Measurements from ENCODE around the gene IQGAP1.

DNA sequence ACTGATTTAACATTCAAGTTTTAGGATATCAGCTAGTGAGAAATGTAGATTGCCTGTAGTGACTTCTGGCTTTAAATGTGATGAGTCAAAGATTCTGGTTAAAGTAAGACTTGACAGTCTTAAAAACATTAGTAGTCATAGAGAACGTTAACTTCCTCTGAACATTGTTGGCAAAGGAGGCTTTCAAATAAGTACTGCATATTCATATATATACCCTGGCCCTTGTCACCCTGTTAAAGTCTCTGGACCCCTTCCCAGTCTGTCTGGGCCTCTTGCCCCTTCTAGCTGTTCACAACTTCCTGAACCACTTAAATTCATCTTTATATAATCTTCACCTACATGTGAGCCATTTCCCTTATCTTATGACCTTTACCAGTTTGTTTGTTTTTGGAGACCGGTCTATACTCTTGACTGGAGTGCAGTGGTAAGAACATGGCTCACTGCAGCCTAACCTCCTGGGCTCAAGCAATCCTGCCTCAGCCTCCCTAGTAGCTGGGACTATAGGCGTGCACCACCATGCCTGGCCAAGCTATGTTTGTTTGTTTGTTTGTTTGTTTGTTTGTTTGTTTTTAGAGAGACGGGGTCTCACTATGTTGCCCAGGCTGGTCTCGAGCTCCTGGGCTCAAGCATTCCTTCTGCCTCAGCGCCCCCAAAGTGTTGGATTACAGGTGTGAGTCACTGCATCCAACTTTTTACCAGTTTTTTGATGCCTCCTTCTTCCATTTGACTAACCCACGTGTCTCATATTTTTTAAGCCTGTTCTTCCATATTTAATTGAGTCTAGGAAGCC is 77.3 kb downstream of the IQGAP1 start:
- TF ChIP-seq ZNF302 (CRISPR knock-in tag; IDR thresholded peaks at IDR 0.05) = no peak
- TF ChIP-seq POLR2A (IDR thresholded peaks at IDR 0.05; ENCODE audit: low read length) = no peak
- no peak for TF ChIP-seq FOSL2 (IDR thresholded peaks at IDR 0.05)
- TF ChIP-seq FOSL2 (CRISPR knock-in tag; IDR thresholded peaks at IDR 0.05) = no peak

All from A549 (cell line).